DOHH2 (cell line): ENCODE results near the gene HSD11B1L.
A peak's percentile ranks its signal among the peaks of the same experiment; 100 is the strongest.

Experiments
- H3F3A ChIP-seq: fragments of 200-600 bp; sonication (generic), shearing (Covaris generic); 2 replicates; pipeline ENCODE4 v1.6.0; 2016; ENCODE audit warnings: antibody characterized with exemption, mild to moderate bottlenecking; ENCODE audit not compliant: control insufficient read depth, insufficient read depth
- H3K27ac ChIP-seq: fragments of 200-600 bp; sonication (generic); 2 replicates; pipeline ENCODE4 v1.5.1; 2014; ENCODE audit warnings: low read depth, mild to moderate bottlenecking, low read length, moderate library complexity
- H3K27me3 ChIP-seq: fragments of 200-600 bp; sonication (generic); 2 replicates; pipeline ENCODE4 v1.6.1; 2014; ENCODE audit warnings: mild to moderate bottlenecking, low read length, mixed read lengths; ENCODE audit not compliant: control insufficient read depth
- H3K36me3 ChIP-seq: fragments of 200-600 bp; sonication (generic); 2 replicates; pipeline ENCODE4 v1.6.1; 2014; ENCODE audit warnings: mild to moderate bottlenecking, low read length, moderate library complexity, mixed read lengths; ENCODE audit not compliant: control insufficient read depth
- H3K4me1 ChIP-seq: fragments of 200-600 bp; sonication (generic); 2 replicates; pipeline ENCODE4 v1.6.1; 2014; ENCODE audit warnings: mild to moderate bottlenecking, low read length, mixed read lengths; ENCODE audit not compliant: control insufficient read depth
- H3K4me2 ChIP-seq: fragments of 200-600 bp; sonication (generic); 2 replicates; pipeline ENCODE4 v1.6.0; 2014; ENCODE audit warnings: mild to moderate bottlenecking, low read length, moderate library complexity
- H3K4me3 ChIP-seq: fragments of 200-600 bp; sonication (generic); 2 replicates; pipeline ENCODE4 v1.5.1; 2014; ENCODE audit warnings: mild to moderate bottlenecking, low read length, mixed read lengths
- H3K79me2 ChIP-seq: fragments of 200-600 bp; sonication (generic); 2 replicates; pipeline ENCODE4 v1.6.1; 2014; ENCODE audit warnings: mild to moderate bottlenecking, low read length, mixed read lengths; ENCODE audit not compliant: control insufficient read depth
- H3K9me2 ChIP-seq: fragments of 200-600 bp; sonication (generic); replicated peaks from 2 replicates; pipeline ENCODE4 v1.6.1; 2014; ENCODE audit warnings: mild to moderate bottlenecking, low read length, mixed read lengths; ENCODE audit not compliant: control insufficient read depth
- H3K9me3 ChIP-seq: fragments of 200-600 bp; sonication (generic); 2 replicates; pipeline ENCODE4 v1.6.1; 2014; ENCODE audit warnings: antibody characterized with exemption, low read length, mixed read lengths; ENCODE audit not compliant: control insufficient read depth, insufficient read depth
- H4K20me1 ChIP-seq: fragments of 200-600 bp; sonication (generic); 2 replicates; pipeline ENCODE4 v1.6.0; 2014; ENCODE audit warnings: low read depth, mild to moderate bottlenecking, antibody characterized with exemption, low read length, moderate library complexity; ENCODE audit not compliant: control insufficient read depth, insufficient read depth
- CTCF ChIP-seq: fragments of 200-600 bp; sonication (generic); IDR thresholded peaks from one replicate; pipeline ENCODE4 v1.5.1; 2014; ENCODE audit warnings: antibody characterized with exemption, mild to moderate bottlenecking, low read depth, low read length; ENCODE audit not compliant: poor library complexity, severe bottlenecking
- EZH2phosphoT487 ChIP-seq: fragments of 200-600 bp; sonication (generic); IDR thresholded peaks from 2 replicates; pipeline ENCODE4 v1.6.1; 2017; ENCODE audit warnings: borderline replicate concordance, mild to moderate bottlenecking, antibody characterized with exemption, low read length, moderate library complexity, mixed read lengths

HSD11B1L gene

GRCh38 chr19:5679289-5680083 is 1.3 kb upstream of the HSD11B1L start:
- Histone ChIP-seq H3K4me1 (peaks cover 13% of the 10 kb centered on the region), H3K27ac (peak overlapping the region; percentile 51; the same call in 1 of the 2 replicates)

GRCh38 chr19:5680084-5680436 is 767 bp upstream of the HSD11B1L start:
- H3K79me2 ChIP-seq: peaks cover 11% of the 10 kb centered on the region
- peak overlapping the region; percentile 51 for H3K27ac ChIP-seq
- no peaks in the 10 kb centered on the region for H3F3A ChIP-seq
- 0 out of 2 replicates have a peak, but pooled peaks cover 2% of the 10 kb centered on the region for H3K27me3 ChIP-seq
- H3K4me2 ChIP-seq: peak overlapping the region; percentile 98
- peaks cover 13% of the 10 kb centered on the region for H3K4me1 ChIP-seq
- H4K20me1 ChIP-seq: no peaks in the 10 kb centered on the region
- no peak for TF ChIP-seq CTCF
- TF ChIP-seq EZH2phosphoT487: no peak
- H3K4me3 ChIP-seq: peak overlapping the region; percentile 97
- H3K36me3 ChIP-seq: peaks cover 2% of the 10 kb centered on the region
- no peaks in the 10 kb centered on the region for H3K9me2 ChIP-seq
- no peaks in the 10 kb centered on the region for H3K9me3 ChIP-seq

More at GRCh38 chr19:5679289-5680083, 1.3 kb upstream of the HSD11B1L start:
- TF ChIP-seq EZH2phosphoT487 (no peak), CTCF (no peak)
- Histone ChIP-seq H4K20me1 (no peaks in the 10 kb centered on the region), H3K79me2 (peaks cover 11% of the 10 kb centered on the region), H3K4me2 (peak overlapping the region; percentile 98), H3K27me3 (0 out of 2 replicates have a peak, but pooled peaks cover 2% of the 10 kb centered on the region), H3F3A (no peaks in the 10 kb centered on the region), H3K9me3 (no peaks in the 10 kb centered on the region), H3K36me3 (peaks cover 2% of the 10 kb centered on the region), H3K4me3 (peak overlapping the region; percentile 97), H3K9me2 (no peaks in the 10 kb centered on the region)

GRCh38 chr19:5681391-5682106 is 722 bp downstream of the HSD11B1L start:
- no peaks in the 10 kb centered on the region for H3K9me2 ChIP-seq
- peaks cover 21% of the 10 kb centered on the region for H3K4me1 ChIP-seq
- 0 out of 2 replicates have a peak, but pooled peaks cover 2% of the 10 kb centered on the region for H3K27me3 ChIP-seq
- H3K27ac ChIP-seq: no peak overlapping the region
- peak overlapping the region; percentile 98; the same call in 1 of the 2 replicates for H3K4me2 ChIP-seq
- peak overlapping the region; percentile 97 for H3K4me3 ChIP-seq
- H3K79me2 ChIP-seq: peaks cover 11% of the 10 kb centered on the region
- no peaks in the 10 kb centered on the region for H3F3A ChIP-seq
- H4K20me1 ChIP-seq: no peaks in the 10 kb centered on the region
- H3K36me3 ChIP-seq: peaks cover 2% of the 10 kb centered on the region; the same call in 1 of the 2 replicates
- no peaks in the 10 kb centered on the region for H3K9me3 ChIP-seq
- TF ChIP-seq EZH2phosphoT487 (no peak), CTCF (no peak)
